Stimulated activated CD8-positive, alpha-beta memory T cell treated with anti-CD3 and anti-CD28 coated beads, Interleukin-7, amount 100 ng/mL, for 48 hours (primary cell): ENCODE results near the gene SLC35A3.

Source experiments
- DNase-seq, 2 donors: peaks; one replicate each; pipeline ENCODE4 v3.0.0-alpha.2; 2020; ENCODE audit warnings: low read depth in 1 of 2; ENCODE audit errors: extremely low read depth in 1 of 2

Gene SLC35A3

GRCh38 chr1:100074604-100075395, 105.0 kb downstream of the SLC35A3 start:
- DNase-seq: no peak

- no peak for DNase-seq
Observed at GRCh38 chr1:100075773-100076172, 106.0 kb downstream of the SLC35A3 start.

- no peak for DNase-seq
Observed at GRCh38 chr1:100076319-100076718, 106.5 kb downstream of the SLC35A3 start.

GRCh38 chr1:100076744-100077143, 106.9 kb downstream of the SLC35A3 start:
- no peak for DNase-seq

GRCh38 chr1:100077531-100077930, 107.7 kb downstream of the SLC35A3 start:
- no peak for DNase-seq

- DNase-seq: no peak
Observed at GRCh38 chr1:100080331-100080730, 110.5 kb downstream of the SLC35A3 start.
